ENCODE results near the gene INHA.
A peak's percentile ranks its signal among the peaks of the same experiment; 100 is the strongest.

Gene INHA

DNA sequence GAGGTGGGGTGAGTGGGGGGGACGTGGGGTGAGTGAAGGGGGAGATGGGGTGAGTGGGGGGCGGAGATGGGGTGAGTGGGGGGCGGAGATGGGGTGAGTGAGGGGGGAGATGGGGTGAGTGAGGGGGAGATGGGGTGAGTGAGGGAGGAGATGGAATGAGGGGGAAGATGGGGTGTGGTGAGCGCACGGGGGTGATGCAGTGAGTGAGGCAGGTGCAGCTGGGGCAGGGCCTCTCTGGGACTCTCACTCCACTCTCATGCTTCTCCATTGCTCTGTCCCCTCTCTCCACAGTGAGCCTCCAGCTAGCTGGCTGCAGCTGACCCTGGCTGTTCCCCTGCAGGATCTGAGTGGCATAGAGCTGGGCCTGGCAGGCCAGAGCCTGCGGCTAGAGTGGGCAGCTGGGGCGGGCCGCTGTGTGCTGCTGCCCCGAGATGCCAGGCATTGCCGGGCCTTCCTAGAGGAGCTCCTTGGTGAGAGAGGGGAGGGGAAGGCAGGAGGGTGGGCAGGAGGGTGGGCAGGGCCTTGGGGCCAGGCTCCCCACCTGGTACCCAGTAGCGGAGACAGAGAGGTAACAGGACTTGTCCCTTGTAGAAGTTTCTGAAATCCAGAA is 41.5 kb downstream of the INHA start:
- no peak for DNase-seq

DNA sequence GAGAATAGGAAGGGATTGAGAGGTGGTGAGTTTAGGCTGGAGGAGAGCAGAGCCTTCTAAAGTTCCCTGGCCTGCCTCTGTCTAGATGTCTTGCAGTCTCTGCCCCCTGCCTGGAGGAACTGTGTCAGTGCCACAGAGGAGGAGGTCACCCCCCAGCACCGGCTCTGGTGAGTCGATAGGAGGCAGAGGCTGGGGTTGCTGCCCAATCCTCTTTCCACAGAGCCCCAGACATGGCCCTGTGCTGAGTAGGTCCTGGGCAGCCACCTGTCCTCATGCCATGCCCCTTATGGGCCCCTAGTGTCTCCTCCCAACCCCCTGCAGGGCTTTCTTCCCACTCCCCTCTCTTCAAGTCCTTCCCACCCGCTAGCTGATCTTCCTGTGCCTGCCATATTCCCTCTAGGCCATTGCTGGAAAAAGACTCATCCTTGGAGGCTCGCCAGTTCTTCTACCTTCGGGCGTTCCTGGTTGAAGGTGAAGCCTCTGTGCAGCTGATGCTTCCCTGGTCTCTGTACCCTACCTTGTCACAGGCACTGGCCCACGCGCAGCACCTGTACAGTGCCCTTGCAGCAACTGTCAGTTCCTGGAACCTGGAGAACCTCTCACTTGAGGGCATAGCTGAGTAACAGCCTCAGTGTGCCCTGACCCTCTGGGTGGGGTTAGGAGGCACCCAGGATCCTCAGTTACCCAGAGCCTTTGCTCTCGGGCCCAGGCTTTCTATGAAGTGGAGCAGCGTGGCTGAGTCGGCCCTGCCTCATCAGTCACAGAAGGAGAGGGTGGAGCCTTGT is 42.2 kb downstream of the INHA start:
- DNase-seq, result no peak

DNA sequence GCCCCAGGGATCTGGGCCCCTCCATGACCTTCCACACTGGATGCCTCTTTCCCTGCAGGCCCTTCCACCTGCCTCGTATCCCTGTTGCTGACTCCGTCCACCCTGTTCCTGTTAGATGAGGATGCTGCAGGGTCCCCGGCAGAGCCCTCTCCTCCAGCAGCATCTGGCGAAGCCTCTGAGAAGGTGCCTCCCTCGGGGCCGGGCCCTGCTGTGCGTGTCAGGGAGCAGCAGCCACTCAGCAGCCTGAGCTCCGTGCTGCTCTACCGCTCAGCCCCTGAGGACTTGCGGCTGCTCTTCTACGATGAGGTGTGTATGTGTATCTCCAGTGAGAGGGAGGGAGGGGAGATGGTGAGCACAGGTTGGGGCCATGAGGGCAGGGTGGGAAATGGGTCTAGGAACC is 42.9 kb downstream of the INHA start:
- DNase-seq, result no peak

DNA sequence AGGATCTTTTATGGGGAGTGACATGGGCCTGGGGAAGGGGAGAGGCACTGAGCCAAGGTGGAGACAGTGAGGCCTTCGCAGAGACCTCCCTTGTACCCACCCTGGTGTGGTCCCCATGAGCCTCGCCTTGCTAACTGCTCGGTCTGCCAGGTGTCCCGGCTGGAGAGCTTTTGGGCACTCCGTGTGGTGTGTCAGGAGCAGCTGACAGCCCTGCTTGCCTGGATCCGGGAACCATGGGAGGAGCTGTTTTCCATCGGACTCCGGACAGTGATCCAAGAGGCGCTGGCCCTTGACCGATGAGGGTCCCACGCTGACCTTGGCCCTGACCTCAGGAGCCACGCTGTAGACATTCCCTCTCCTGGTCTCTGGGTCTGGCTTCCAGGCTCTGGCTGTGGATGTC is 43.8 kb downstream of the INHA start:
- no peak for DNase-seq

DNA sequence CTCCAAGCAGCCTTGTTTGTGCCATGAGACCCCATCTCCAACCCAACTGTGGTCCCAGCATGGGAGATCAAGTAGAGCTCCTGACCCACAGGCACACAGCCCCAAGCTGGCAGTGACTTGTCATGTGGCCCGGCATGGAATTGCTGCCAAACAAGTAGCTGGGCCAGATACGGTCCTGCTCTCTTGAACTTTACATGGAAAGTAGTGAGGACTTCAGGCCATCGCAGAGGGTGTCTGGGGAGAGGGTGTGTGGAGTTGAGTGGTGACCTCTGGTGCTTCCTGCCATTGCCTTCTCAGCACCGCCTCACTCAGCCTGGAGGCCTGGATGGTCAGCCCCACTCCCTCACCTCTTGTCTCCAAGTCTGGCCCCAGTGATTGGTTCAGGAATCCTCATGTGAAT is 44.4 kb downstream of the INHA start:
- DNase-seq, result no peak

DNA sequence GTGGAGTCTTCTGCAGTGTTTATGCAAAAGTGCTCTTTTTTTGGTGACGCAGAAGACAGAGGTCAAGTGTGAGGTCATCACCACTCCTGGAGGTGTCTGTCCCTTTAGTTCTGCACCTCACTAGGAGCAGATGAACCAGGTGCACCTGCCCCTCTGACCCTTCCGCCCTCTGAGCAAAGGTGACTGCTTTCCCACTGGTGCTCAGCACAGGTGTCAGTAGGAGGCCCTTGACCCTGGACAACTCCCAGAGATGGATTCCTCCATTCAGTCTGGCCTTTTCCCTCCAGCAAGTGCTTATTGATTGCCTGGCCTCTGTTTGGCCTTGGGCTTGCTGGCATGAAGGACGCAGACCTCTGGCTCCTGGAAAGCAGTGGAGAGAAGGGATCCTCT is 46.6 kb downstream of the INHA start:
- DNase-seq, result no peak

DNA sequence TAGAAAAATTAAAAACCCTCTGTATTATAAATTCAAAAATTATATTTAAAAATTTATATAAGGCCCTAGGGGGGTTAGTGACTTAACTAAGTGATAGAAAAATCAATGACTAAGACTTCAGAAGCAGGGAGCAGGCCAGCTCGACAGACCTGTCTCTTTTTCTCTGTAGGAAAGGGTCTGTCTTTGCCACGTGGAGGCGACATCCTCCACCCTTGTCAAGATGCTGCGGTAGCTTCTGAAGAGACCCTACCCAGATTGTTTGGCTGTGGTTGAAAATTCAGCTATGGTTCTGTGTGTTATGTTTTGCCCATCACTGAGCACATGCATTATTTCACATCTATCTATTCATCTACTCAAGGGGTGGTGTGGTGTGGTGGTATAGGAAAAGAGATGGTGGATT is 47.1 kb downstream of the INHA start:
- DNase-seq, result peak in 1 of 2 experiments; percentile 16

DNA sequence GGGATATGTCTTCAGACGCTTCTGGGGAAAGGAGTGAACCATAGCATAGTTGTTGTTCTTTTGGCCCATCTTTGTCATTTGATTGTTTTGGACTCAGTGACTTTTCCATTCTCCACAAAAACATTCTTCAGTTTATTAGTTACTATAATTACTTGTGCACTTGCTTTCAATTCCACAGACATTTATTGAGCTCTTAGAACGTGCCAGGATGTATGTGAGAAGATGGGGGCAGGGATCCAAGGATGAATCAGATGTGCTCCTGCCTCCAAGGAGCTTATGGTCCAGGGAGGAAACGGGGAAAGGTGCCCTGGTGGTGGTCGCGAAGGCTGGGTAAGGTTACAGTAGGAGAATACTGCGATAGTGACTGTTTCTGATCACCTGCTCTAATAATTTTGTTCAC is 48.4 kb downstream of the INHA start:
- DNase-seq, result no peak

DNA sequence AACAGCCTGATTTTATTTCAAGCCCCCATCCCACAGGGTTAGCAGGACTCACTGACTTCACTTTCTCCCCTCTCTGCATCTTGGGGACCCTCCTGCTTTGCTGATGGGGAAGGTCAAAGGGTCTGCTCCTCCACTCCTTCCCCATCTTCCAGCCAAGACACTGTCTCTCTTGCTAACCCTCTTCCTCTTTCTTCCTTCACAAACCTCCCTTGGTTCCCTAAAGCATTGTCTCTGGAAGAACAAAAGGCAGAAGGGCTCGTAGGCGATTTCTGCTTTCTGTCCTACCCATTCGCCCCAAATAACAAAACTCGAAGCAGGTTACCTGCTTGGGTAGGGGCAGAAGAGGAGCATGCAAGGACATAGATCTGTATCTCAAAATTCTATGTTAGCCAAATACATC is 49.8 kb downstream of the INHA start:
- DNase-seq, result no peak

DNA sequence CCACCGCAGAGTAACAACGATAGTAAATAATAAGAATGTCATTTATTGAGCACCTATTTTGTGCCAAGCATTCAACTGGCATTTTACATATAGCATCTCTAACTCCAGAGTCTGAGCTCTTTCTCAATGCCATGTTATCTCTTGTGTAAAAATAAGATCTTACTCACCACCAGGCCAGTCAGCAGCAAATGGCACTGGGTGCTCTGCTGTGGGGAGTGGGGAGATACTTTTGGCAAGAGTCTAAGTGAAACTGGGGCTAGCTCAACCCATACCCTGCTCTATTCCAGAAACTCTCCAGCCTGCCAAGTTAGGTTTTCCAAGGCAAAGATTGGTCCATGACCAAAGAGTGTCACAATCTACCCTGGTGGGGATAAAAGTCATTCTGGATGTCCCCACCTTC is 50.4 kb downstream of the INHA start:
- DNase-seq, result no peak

DNA sequence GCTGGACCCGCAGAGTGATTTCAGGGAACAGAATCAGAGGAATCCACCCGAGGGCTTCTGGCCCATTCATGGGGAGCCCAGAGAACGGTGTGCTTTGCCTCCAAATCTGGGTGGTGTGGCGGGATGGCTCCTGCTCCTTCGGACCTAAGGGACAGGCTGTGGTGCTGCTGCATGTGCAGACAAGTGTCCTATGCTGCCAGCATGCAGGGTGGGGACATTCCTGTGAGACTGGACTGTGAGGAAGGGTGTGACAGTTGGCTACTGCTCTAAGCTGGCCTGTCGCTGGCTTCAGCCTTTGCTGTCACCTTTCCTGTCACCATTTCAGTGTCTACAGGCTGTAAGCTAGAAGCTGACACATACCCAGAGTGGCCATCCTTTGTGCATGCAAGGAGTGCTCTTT is 52.5 kb downstream of the INHA start:
- no peak for DNase-seq

DNA sequence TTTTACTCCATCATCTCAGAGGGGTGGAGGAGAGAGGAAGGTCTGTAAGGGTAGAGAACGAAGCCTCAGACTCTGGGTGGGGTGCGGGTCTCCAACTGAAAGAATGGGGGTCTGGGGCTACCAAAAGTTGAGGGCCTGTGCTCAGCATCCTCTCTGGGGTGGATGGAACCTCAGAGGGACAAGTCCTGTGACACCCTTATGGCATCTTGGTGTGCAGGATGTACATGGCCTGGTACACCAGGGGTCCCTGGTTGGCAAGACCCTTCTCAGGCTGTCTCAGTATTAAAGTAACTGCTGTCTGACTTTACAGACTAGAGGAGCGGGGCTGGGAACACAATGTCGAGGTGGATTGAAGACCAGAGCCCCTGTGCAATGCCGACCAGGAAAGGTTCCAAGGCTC is 53.1 kb downstream of the INHA start:
- DNase-seq, result no peak
